Retinal pigment epithelial cell (primary cell): ENCODE measurements around the gene CDC14B.
"Not testable (repeated sequence)": the region's sequence is repeated elsewhere in the genome, so short reads cannot be mapped to it uniquely, and the experiment has no call there.

Experiments used
- DNase-seq: peaks from one replicate; pipeline ENCODE4 v3.0.0-alpha.2; 2010; ENCODE audit warnings: low read depth
- H3K4me3 ChIP-seq: 2 replicates; pipeline ENCODE4 v1.5.1; 2011; ENCODE audit warnings: mild to moderate bottlenecking, low read length, control low read depth, moderate library complexity
- CTCF ChIP-seq: conservative IDR thresholded peaks from 2 replicates; pipeline ENCODE4 v1.5.1; 2011; ENCODE audit warnings: low read depth, low read length, control low read depth, inconsistent platforms

CDC14B gene

GRCh38 chr9:96619491-96620180 lies at the start of gene CDC14B:
Gene CDC14B, minus strand, starts transcription at chr9:96619843. Its CDS starts 465 bp downstream, at chr9:96619378.
- peak within 1 kb of the TSS; percentile 66 for H3K4me3 ChIP-seq

GRCh38 chr9:96668868-96669534 lies 49.4 kb upstream of the CDC14B start:
- DNase-seq = no peak
- TF ChIP-seq CTCF = no peak
- no peak overlapping the region for H3K4me3 ChIP-seq

More at GRCh38 chr9:96619491-96620180, at the start of gene CDC14B:
- DNase-seq = peak; percentile 85
- no peak for TF ChIP-seq CTCF

GRCh38 chr9:96667363-96667728 lies 47.7 kb upstream of the CDC14B start:
- DNase-seq = no peak
- no peak overlapping the region for H3K4me3 ChIP-seq
- TF ChIP-seq CTCF = no peak

- peak; percentile 75 for TF ChIP-seq CTCF
- not testable (repeated sequence) for DNase-seq
These were observed 47.2 kb upstream of the CDC14B start for GRCh38 chr9:96666653-96667362.

GRCh38 chr9:96665789-96666188 lies 46.1 kb upstream of the CDC14B start:
- no peak overlapping the region for H3K4me3 ChIP-seq
- no peak for TF ChIP-seq CTCF
- no peak for DNase-seq

More at GRCh38 chr9:96666653-96667362, 47.2 kb upstream of the CDC14B start:
- H3K4me3 ChIP-seq = not testable (repeated sequence)

- no peak overlapping the region for H3K4me3 ChIP-seq
- DNase-seq = no peak
- no peak for TF ChIP-seq CTCF
These were observed 44.0 kb upstream of the CDC14B start for GRCh38 chr9:96663506-96664120.
